ENCODE data around the gene NOL11.
"Not testable (repeated sequence)": the region's sequence is repeated elsewhere in the genome, so short reads cannot be mapped to it uniquely, and the experiment has no call there.

Gene NOL11

DNA sequence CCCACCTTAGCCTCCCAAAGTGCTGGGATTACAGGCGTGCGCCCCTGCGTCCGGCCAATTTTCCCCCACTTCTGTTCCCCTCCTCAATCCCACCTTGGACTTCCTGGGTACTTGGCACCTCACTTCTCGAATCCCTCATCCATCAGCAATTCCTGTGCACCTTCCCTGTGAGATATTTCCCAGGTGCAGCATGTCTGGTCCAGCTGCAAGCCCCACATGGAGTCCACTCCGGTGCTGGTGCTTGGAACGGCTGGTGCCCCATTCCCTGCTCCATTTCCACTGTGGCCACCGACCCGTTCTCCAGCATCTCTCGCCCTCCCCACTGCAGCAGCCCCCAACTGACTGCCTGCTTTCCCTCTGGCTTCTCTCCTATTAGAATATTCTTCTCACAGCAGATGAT lies 35.3 kb downstream of the NOL11 start:
- DNase-seq, result no peak

DNA sequence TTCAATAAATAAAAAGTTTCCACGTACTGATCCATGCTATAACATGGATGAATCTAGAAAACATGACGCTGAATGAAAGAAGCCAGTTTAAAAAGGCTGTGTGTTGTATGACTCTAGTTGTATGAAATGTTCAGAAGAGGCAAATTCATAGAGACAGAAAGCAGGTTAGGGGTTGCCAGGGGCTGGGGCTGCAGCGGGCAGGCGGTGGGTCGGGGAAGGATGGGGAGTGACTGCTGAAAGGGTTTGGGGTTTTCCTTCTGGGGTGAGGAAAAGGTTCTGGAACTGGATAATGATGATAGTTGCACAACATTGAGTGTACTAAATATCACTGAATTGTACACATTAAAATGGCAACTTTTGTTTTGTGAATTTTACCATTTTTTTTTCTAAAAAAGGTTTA lies 36.3 kb downstream of the NOL11 start:
- DNase-seq, result no peak

DNA sequence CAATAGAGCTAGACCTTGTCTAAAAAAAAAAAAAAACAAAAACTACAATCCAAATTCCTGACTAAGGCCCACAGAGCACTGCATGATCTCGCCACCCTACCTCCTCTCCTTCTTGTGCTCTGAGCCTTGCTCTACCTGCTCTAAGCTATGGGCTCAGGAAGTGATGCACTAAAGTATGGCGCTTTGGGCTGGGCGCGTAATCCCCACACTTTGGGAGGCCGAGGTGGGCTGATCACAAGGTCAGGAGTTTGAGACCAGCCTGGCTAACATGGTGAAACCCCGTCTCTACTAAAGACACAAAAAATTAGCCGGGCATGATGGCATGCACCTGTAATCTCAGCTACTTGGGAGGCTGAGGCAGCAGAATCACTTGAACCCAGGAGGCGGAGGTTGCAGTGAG lies 37.0 kb downstream of the NOL11 start:
- not testable (repeated sequence) for DNase-seq

DNA sequence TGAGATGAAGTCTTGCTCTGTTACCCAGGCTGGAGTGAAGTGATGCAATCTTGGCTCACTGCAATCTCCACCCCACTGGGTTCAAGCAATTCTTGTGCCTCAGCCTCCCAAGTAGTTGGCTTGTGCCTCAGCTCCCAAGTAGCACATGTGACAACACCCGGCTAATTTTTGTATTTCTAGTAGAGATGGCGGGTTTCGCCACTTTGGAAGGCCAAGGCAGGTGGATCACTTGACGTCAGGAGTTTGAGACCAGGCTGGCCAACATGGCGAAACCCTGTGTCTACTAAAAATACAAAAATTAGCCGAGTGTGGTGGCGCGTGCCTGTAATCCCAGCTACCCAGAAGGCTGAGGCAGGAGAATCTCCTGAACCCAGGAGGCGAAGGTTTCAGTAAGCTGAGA lies 39.0 kb downstream of the NOL11 start:
- DNase-seq, result not testable (repeated sequence)

DNA sequence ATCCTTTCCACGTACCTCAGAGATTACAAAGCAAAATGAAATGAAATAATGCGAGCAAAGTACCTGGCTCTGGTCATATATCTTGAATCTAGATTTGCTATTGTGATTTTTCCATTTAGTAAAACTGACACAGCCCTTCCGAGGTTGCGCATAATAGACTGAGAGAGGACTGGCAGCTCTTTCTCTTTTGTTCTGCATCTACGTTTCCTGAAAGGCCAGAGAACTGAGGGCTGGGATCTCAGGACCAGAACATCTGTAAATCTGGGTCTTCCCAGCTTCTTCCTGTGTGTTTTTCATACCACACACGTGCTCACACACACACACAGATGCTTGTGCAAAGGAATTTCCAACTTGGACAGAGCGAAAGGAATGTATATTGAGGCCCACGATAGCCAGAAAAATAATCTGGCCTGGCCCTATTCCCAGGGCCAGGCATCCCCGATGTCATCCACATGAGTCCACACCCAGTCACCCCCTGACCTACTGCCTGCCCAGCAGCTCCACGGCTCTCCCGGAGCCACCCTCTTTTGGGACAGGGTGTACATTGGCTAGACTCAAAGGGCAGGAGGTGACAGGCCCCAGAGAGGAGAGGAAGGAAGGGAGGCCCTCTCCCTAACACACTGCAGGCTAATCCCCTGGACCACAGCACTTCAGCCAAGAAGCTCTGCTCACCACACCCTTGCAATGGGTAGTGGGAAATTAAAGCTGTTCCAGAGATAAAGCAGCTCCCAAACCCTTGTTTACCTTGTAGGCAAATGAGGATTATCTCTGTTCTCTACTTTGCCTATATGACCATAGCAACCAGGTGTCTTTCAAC lies 41.8 kb downstream of the NOL11 start:
- DNase-seq, result no peak

DNA sequence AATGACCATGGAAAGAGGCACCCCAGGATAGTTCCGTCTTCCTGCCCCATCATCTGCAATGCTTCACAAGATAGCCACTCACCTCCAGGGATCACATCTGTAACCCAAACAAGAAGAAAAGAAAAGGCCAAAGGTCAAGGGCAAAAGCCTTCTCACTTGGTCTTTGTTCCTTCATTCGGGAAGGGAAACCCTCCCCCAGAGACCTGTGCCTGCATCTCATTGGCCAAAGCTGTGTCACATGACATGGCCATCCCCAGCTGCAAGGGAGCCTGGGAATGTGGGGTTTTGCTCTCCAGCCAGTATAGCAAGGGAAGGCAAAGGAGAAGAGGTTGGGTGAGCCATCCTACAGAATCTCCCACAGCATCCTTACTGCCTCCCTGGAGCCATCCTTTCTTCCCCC lies 47.9 kb downstream of the NOL11 start:
- DNase-seq, result no peak

DNA sequence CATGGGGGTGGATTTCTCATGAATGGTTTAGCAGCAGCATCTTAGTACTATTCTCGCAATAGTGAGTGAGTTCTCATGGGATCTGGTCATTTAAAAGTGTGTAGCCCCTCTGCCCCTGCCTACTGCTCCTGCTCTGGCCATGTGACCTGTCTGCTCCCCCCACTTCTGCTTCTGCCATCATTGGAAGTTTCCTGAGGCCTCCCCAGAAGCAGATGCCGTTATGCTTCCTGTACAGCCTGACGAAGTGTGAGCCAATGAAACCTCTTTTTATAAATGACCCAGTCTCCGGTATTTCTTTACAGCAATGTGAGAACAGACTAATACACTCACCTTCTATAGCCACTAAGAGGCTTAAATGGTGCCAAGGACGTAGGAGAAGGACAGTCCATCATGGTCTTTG lies 51.5 kb downstream of the NOL11 start:
- no peak for DNase-seq

DNA sequence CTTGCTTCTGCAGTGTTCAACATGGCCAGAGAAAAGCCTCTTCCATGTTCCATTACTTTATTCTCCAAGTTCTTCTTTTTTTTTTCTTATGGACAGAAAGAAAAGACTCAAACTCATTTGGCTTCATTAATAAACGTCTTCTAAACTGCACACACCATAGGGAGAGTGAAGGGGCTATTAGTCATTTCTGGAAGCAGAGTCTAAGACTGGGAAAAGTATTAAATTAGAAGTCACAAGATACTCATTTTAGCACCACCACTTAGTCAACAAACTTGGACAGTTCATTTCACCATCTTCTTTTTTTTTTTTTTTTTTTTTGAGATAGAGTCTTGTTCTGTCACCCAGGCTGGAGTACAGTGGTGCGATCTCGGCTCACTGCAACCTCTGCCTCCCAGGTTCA lies 52.8 kb downstream of the NOL11 start:
- no peak for DNase-seq

DNA sequence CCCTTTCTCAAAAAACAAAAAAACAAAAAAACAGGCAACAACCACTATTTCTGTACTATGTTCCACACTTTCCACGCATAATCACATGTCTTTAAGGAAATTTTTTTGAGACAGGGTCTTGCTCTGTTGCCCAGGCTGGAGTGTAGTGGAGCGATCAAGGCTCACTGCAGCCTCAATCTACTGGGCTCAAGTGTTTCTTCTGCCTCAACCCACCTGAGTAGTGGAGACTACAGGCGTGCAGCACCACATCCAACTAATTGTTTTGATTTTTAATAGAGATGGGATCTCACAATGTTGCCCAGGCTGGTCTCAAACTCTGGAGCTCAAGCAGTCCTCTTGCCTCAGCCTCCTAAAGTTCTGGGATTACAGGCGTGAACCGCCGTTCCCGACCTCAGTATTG lies 54.9 kb downstream of the NOL11 start:
- no peak for DNase-seq

DNA sequence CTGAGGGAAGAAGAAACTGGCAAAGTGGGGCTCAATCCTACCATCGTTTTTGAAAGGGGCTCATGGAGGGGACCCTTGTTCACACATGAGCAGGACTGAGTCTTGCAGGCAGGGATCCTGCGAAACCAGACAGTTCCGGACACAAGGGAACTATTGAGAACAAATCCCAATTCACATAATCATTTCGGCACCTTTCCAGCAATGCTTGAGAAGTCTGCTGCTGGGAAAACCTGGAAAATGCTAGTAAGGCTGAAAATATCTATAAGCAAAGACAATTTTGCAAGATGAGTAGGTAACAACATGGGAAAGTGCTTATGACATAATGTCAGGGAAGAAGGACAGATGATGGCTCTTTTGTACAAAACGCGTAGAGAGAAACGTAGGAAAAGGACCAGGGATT lies 55.5 kb downstream of the NOL11 start:
- DNase-seq, result no peak

DNA sequence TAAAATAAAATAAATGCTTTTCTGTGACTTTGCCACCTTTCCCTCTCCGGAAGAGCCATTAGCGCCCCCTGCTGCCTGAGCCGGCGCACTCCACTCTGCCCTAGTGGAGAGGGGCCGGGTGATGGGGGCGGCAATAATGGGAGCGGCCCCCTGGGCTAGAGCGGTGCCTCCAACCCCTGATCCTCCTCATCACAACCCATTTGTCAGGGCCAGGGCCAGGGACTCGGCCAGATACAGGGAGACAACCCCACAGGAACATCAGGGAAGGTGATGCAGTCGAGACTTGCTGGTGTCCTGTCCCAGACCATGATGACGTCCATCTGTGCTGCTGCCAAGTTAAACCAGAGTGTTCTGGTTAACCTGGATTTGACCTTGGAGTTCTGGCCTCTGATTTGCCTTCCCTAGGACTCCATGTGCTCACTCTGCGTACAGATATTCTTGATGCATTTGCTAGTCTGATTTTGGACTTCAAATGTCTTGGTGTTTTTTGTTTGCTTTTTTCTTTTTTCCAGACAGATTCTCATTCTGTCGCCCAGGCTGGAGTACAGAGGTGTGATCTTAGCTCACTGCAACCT lies 61.4 kb downstream of the NOL11 start:
- DNase-seq, result no peak

DNA sequence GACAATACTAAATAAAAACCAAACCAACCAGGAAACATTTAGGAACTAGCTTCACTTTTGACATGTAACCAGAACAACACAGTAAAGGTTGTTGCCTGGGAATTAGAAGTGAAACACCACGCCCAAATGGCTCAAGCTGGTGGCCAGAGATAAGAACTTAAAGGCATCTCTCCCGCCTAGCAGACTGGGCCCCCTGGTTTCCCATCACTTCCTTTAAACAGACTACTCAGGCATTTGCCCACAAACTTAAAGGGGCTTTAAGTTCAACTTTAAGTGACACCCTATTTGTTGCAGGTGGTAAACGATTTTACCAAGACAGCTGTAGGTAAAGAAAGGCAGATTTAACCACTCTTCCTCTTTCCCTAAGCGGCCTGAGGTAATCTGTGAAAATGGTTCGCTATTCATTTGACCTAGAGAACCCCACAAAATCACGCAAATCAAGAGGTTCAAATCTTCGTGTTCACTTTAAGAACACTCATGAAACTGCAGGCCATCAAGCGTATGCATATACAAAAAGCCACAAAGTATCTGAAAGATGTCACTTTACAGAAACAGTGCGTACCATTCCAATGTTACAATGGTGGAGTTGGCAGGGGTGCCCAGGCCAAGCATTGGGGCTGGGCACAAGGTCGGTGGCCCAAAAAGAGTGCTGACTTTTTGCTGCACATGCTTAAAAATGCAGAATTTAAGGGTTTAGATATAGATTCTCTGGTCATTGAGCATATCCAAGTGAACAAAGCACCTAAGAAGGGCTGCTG lies 66.8 kb downstream of the NOL11 start:
- DNase-seq, result no peak

DNA sequence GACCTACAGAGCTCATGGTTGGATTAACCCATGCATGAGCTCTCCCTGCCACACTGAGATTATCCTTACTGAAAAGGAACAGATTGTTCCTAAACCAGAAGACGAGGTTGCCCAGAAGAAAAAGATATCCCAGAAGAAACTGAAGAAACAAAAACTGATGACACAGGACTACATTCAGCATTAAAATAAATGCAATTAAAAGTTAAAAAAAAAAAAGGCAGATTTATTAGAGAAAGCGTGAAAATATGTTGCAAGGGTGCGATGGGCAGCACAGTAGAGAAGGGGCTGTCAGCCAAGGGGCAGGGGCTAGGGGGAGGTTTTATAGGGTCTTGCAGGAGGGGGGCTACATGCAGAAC lies 67.4 kb downstream of the NOL11 start:
- no peak for DNase-seq

DNA sequence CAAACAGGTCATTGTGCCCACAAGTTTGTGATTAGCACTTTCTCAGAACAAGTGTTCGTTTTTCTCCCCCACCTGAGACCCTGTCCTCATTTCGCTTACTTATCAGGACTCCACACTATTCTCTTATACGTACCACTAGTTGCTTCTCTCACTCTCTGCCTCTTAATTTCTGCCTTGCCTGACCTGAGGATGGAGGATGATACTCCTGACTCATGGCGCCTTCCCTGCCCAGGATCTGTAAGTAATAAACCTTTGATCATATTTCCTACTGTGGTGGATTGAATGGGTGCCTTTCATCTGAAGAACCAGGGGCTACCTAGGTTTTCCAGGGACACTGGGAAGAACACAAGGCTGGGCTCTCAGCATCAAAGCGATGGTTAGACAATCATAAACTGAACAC lies 67.8 kb downstream of the NOL11 start:
- no peak for DNase-seq
